A549 (cell line): ENCODE results near the gene COX4I2. TPM values are rescaled to one million over a fixed set of nuclear protein-coding genes. Genes with fewer than 3 reads are reported as not detected.

ENCODE experiments used
- ATAC-seq, 2 experiments: fragments of 200-7000 bp in 1 of 2; fragments of >200 bp in 1 of 2; cut with Nextera tagmentation in 1 of 2; cut with Tn5 transposase in 1 of 2; 3 replicates each; pipeline versions ENCODE4 v1.8.0 to v1.9.1; 2018 to 2020; ENCODE audit warnings: mild to moderate bottlenecking in 1 of 2, moderate library complexity in 1 of 2
- CTCF ChIA-PET: fragments of 300-600 bp; sonication (Branson Sonifier 250); formaldehyde crosslinking; extraction: SDS; loops from one replicate; lab custom pipeline; 2021; ENCODE audit warnings: antibody characterized with exemption, inconsistent platforms; lab: Yijun Ruan, JAX
- POLR2A ChIA-PET: fragments of 350-600 bp; formaldehyde crosslinking; extraction: SDS; loops from one replicate; lab custom pipeline; 2021; ENCODE audit warnings: antibody characterized with exemption, inconsistent platforms; lab: Yijun Ruan, JAX
- DNase-seq, 2 experiments: peaks; one replicate each; pipeline versions ENCODE4 v3.0.0 to v3.0.0-alpha.2; 2011 to 2016; ENCODE audit warnings: low read depth in 1 of 2, low spot score in 1 of 2
- FAIRE-seq: peaks from 2 replicates; lab custom pipeline; 2011; peaks lifted over from hg19 to GRCh38; lab: Jason Lieb, UNC
- H3K27ac ChIP-seq, 2 experiments: fragments of >200 bp; sonication (Bioruptor Twin); formaldehyde crosslinking; 3 replicates each; pipeline ENCODE4 v1.5.1; 2016 to 2017
- H3K4me1 ChIP-seq: fragments of >200 bp; sonication (Bioruptor Twin); formaldehyde crosslinking; 3 replicates; pipeline ENCODE4 v1.6.1; 2016
- H3K4me2 ChIP-seq: fragments of >200 bp; sonication (Bioruptor Twin); formaldehyde crosslinking; 3 replicates; pipeline ENCODE4 v1.6.1; 2016
- H3K4me3 ChIP-seq: fragments of >200 bp; sonication (Bioruptor Twin); formaldehyde crosslinking; 3 replicates; pipeline ENCODE4 v1.5.1; 2016
- H3K9me3 ChIP-seq: fragments of >200 bp; sonication (Bioruptor Twin); formaldehyde crosslinking; 3 replicates; pipeline ENCODE4 v1.6.1; 2016
- BHLHE40 ChIP-seq: IDR thresholded peaks from 2 replicates; pipeline ENCODE4 v1.6.1; 2012; ENCODE audit warnings: low read depth, low read length, inconsistent platforms
- CBX2 ChIP-seq: fragments of 200-600 bp; sonication (generic); IDR thresholded peaks from 2 replicates; pipeline ENCODE4 v1.6.1; 2016; ENCODE audit warnings: low read depth, mild to moderate bottlenecking, borderline replicate concordance
- CBX8 ChIP-seq: fragments of 200-600 bp; sonication (generic); IDR thresholded peaks from 2 replicates; pipeline ENCODE4 v1.6.1; 2016
- CEBPB ChIP-seq, 2 experiments: fragments of >200 bp in 1 of 2; sonication (Bioruptor Twin) in 1 of 2; formaldehyde crosslinking in 1 of 2; IDR thresholded peaks; 2 replicates each; pipeline ENCODE4 v1.6.1; 2012 to 2016
- FOSB ChIP-seq: fragments of 250-450 bp; sonication (Bioruptor Pico); IDR thresholded peaks from 2 replicates; pipeline ENCODE4 v1.5.0; 2020; ENCODE audit warnings: mild to moderate bottlenecking, moderate library complexity
- FOSL2 ChIP-seq, 2 experiments: fragments of 450-650 bp in 1 of 2; fragments of >200 bp in 1 of 2; sonication (Bioruptor Twin) in 1 of 2; formaldehyde crosslinking; IDR thresholded peaks; 2 replicates each; pipeline versions ENCODE4 v1.5.0 to v1.6.1; 2016 to 2020; ENCODE audit warnings: mild to moderate bottlenecking in 1 of 2, moderate library complexity in 1 of 2
- GATA3 ChIP-seq: IDR thresholded peaks from 2 replicates; pipeline ENCODE4 v1.6.1; 2012; ENCODE audit warnings: borderline replicate concordance
- HOXA7 ChIP-seq: fragments of 250-450 bp; sonication (Bioruptor Pico); IDR thresholded peaks from 2 replicates; pipeline ENCODE4 v1.5.0; 2020; ENCODE audit warnings: mild to moderate bottlenecking, moderate library complexity
- HOXB13 ChIP-seq: fragments of 250-450 bp; sonication (Bioruptor Pico); IDR thresholded peaks from 2 replicates; pipeline ENCODE4 v1.5.0; 2020; ENCODE audit warnings: low read depth, mild to moderate bottlenecking, moderate library complexity
- JUN ChIP-seq, 2 experiments: fragments of >200 bp; sonication (Bioruptor Twin); formaldehyde crosslinking; IDR thresholded peaks; 2 replicates in 1 of 2; 3 replicates in 1 of 2; pipeline ENCODE4 v1.6.1; 2016 to 2017
- KDM1A ChIP-seq: fragments of 200-600 bp; sonication (generic); IDR thresholded peaks from 2 replicates; pipeline ENCODE4 v1.6.1; 2016; ENCODE audit warnings: low read depth, mild to moderate bottlenecking
- MAX ChIP-seq: IDR thresholded peaks from 2 replicates; pipeline ENCODE4 v1.6.1; 2012
- MYC ChIP-seq: IDR thresholded peaks from 2 replicates; pipeline ENCODE4 v1.6.1; 2012; ENCODE audit warnings: mild to moderate bottlenecking, inconsistent platforms, low read length, improper control_type of control experiment, borderline replicate concordance
- POLR2A ChIP-seq: IDR thresholded peaks from 2 replicates; pipeline ENCODE4 v1.6.1; 2012; ENCODE audit warnings: mild to moderate bottlenecking, low read length
- POLR2AphosphoS2 ChIP-seq: conservative IDR thresholded peaks from 2 replicates; pipeline ENCODE4 v1.6.1; 2012; ENCODE audit warnings: low read length, improper control_type of control experiment, inconsistent platforms
- RFX5 ChIP-seq: fragments of 450-650 bp; IDR thresholded peaks from 2 replicates; pipeline ENCODE4 v1.7.1; 2014; ENCODE audit warnings: antibody characterized with exemption, mild to moderate bottlenecking, moderate library complexity
- SMC3 ChIP-seq: fragments of >200 bp; sonication (Bioruptor Twin); formaldehyde crosslinking; IDR thresholded peaks from 3 replicates; pipeline ENCODE4 v1.6.1; 2018; ENCODE audit warnings: inconsistent platforms
- ZFP36 ChIP-seq: fragments of 450-650 bp; IDR thresholded peaks from 2 replicates; pipeline ENCODE4 v1.6.1; 2014; ENCODE audit warnings: borderline replicate concordance; ENCODE audit not compliant: partially characterized antibody
- WGBS: methylation state at CpG from one replicate; pipeline ENCODE4 v1.1.6; 2017; ENCODE audit errors: missing lambda C conversion rate; 5-methylcytosine and 5-hydroxymethylcytosine counted together
- polyA minus RNA-seq: library from RNA; depleted of rRNA, polyadenylated mRNA; stranded (reverse); fragments of >200 nt; gene quantifications from 2 replicates; pipeline ENCODE4 v1.2.3, GENCODE V29; 2011; rRNA and poly(A)+ RNA removed
- polyA plus RNA-seq, 4 experiments: library from polyadenylated mRNA; depleted of rRNA in 3 of 4; stranded (reverse); fragments of >200 nt; fragmentation: RNase III in 1 of 4; extraction: RNeasy Plus Mini Kit Qiagen cat#74134 plus additional on column Dnase treatment in 1 of 4; gene quantifications; 2 replicates in 3 of 4; 3 replicates in 1 of 4; pipeline ENCODE4 v1.2.3, GENCODE V29; 2011 to 2017
- TF ChIP-seq, protein P1 (sequence below): fragments of >200 bp; sonication (Bioruptor Twin); formaldehyde crosslinking; IDR thresholded peaks from 3 replicates; pipeline ENCODE4 v1.5.1; 2016
- TF ChIP-seq, protein P2 (sequence below): fragments of 250-450 bp; sonication (Bioruptor Pico); IDR thresholded peaks from 2 replicates; pipeline ENCODE4 v1.5.0; 2021; ENCODE audit warnings: mild to moderate bottlenecking, moderate library complexity, borderline replicate concordance

COX4I2 gene
- polyA plus RNA-seq (2011; rRNA removed), result not detected in 2 replicates
- polyA plus RNA-seq (2012; cell fraction: cytosol; rRNA removed), result not detected in 2 replicates
- not detected in 2 replicates for polyA plus RNA-seq (2012; cell fraction: nucleus; rRNA removed)
- polyA plus RNA-seq (2017; fragmentation: RNase III; extraction: RNeasy Plus Mini Kit Qiagen cat#74134 plus additional on column Dnase treatment), result not detected in 3 replicates
- polyA minus RNA-seq, result not detected in 2 replicates

DNA sequence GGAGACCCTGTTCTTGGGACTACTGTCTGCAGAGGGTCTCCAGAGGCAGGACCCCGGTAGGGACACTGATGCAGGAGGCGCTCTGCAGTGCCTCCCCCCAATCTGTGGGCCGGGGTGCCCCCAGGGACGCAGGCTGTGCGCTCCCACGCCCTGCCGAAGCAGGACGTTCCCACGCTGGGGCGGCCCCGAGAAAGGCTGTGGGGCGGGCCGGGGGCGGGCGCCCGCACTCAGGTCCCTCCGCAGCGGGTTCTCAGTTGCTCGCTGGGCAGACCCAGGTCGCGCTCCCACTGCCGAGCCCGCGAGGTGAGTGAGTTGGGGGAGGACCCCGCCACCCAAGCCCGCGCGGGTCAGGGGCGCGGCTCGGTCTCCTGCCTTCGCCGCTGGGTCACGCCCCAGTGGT is at the start of gene COX4I2:
COX4I2 (plus strand) TSS at position 253 of the 400 bp plus-strand sequence. CDS start 1,106 bp downstream, outside the sequence.
- ATAC-seq (no peak), DNase-seq (no peak), FAIRE-seq (no peak)
- Histone ChIP-seq H3K4me3 (no peak within 1 kb of the TSS), H3K27ac (0 out of 6 replicates have a peak within 1 kb of the TSS, but pooled peaks of 1 of the 2 experiments have one; percentile 21), H3K9me3 (no peaks in the 10 kb centered on the region), H3K4me1 (no peaks in the 10 kb centered on the region), H3K4me2 (no peak within 1 kb of the TSS)
- CTCF ChIA-PET, result interaction anchor here (0.6 to 14.5 kb wide), 3 partner anchors 75 to 94 kb away, joined by 3 to 197 read pairs (median 7); partner anchors contain the start of gene BCL2L1
- no peak for TF ChIP-seq RFX5
- no peak for TF ChIP-seq HOXB13
- no peak for TF ChIP-seq GATA3
- no peak for TF ChIP-seq POLR2A
- no peak for TF ChIP-seq FOSB
- no peak for TF ChIP-seq FOSL2 (IDR thresholded peaks at IDR 0.05)
- TF ChIP-seq FOSL2 (CRISPR knock-in tag; IDR thresholded peaks at IDR 0.05), result no peak
- TF ChIP-seq, protein P1, sequence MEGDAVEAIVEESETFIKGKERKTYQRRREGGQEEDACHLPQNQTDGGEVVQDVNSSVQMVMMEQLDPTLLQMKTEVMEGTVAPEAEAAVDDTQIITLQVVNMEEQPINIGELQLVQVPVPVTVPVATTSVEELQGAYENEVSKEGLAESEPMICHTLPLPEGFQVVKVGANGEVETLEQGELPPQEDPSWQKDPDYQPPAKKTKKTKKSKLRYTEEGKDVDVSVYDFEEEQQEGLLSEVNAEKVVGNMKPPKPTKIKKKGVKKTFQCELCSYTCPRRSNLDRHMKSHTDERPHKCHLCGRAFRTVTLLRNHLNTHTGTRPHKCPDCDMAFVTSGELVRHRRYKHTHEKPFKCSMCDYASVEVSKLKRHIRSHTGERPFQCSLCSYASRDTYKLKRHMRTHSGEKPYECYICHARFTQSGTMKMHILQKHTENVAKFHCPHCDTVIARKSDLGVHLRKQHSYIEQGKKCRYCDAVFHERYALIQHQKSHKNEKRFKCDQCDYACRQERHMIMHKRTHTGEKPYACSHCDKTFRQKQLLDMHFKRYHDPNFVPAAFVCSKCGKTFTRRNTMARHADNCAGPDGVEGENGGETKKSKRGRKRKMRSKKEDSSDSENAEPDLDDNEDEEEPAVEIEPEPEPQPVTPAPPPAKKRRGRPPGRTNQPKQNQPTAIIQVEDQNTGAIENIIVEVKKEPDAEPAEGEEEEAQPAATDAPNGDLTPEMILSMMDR, result no peak
- TF ChIP-seq CBX8, result no peak
- no peak for TF ChIP-seq SMC3
- no peak for TF ChIP-seq HOXA7 (CRISPR knock-in tag)
- no peak for TF ChIP-seq MYC
- TF ChIP-seq KDM1A, result no peak
- no peak for TF ChIP-seq MAX
- TF ChIP-seq CEBPB (IDR thresholded peaks at IDR 0.05), result no peak
- no peak for TF ChIP-seq BHLHE40
- TF ChIP-seq JUN (IDR thresholded peaks at IDR 0.05), result no peak
- no peak for TF ChIP-seq ZFP36
- TF ChIP-seq POLR2AphosphoS2, result no peak
- no peak for TF ChIP-seq CBX2
- 83% methylated on average over 13 of the region's 34 CpGs for WGBS
- POLR2A ChIA-PET, result no interaction called here

GRCh38 chr20:31590717-31591225 is 46.9 kb upstream of the COX4I2 start:
- Histone ChIP-seq H3K4me1 (peaks cover 50% of the 10 kb centered on the region), H3K27ac (peak overlapping the region; percentile 98), H3K4me2 (no peak overlapping the region), H3K4me3 (no peak overlapping the region), H3K9me3 (no peaks in the 10 kb centered on the region)
- CTCF ChIA-PET, result interaction anchor here (0.8 to 12.9 kb wide), 8 partner anchors 12 to 108 kb away, joined by 3 to 172 read pairs (median 8); no protein-coding TSS in a partner anchor
- FAIRE-seq, result no peak
- 67% methylated on average over 7 of the region's 7 CpGs for WGBS
- TF ChIP-seq FOSL2 (IDR thresholded peaks at IDR 0.05) (no peak), FOSL2 (CRISPR knock-in tag; IDR thresholded peaks at IDR 0.05) (0 out of 2 replicates have a peak, but pooled peaks have one; percentile 10), HOXB13 (no peak), MAX (peak; percentile 21; the same call in 1 of the 2 replicates)
- TF ChIP-seq, protein P2, sequence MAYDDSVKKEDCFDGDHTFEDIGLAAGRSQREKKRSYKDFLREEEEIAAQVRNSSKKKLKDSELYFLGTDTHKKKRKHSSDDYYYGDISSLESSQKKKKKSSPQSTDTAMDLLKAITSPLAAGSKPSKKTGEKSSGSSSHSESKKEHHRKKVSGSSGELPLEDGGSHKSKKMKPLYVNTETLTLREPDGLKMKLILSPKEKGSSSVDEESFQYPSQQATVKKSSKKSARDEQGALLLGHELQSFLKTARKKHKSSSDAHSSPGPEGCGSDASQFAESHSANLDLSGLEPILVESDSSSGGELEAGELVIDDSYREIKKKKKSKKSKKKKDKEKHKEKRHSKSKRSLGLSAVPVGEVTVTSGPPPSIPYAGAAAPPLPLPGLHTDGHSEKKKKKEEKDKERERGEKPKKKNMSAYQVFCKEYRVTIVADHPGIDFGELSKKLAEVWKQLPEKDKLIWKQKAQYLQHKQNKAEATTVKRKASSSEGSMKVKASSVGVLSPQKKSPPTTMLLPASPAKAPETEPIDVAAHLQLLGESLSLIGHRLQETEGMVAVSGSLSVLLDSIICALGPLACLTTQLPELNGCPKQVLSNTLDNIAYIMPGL, result no peak
- POLR2A ChIA-PET, result interaction anchor here (1.2 to 2.4 kb wide), 4 partner anchors 12 to 18 kb away, joined by 3 to 17 read pairs (median 10); partner anchors contain the start of gene ID1
- ATAC-seq, result no peak
- no peak for DNase-seq
